Measurements from ENCODE around the gene ATP1A2. TPM values are rescaled to one million over a fixed set of nuclear protein-coding genes. Genes with fewer than 3 reads are reported as not detected.

The ATP1A2 gene
- total RNA-seq, result not detected

- CTCF ChIA-PET, result interaction anchor here (1.3 kb wide), 1 partner anchor 37 kb away, joined by 3 read pairs; no protein-coding TSS in a partner anchor
- ATAC-seq (no peak), DNase-seq (no peak)
- no peaks in the 10 kb centered on the region for H3K36me3 Mint-ChIP-seq (ENCODE audit: low read depth)
- H3K9me3 Mint-ChIP-seq, result no peaks in the 10 kb centered on the region
- intact Hi-C loops (cut with micrococcal nuclease), result no loop called here
- H3K27ac Mint-ChIP-seq, result no peak within 1 kb of the TSS
- POLR2A ChIA-PET, result interaction anchor here (0.7 kb wide), 1 partner anchor 13 kb away, joined by 3 read pairs; no protein-coding TSS in a partner anchor
- peaks cover 9% of the 10 kb centered on the region for H3K27me3 Mint-ChIP-seq
- TF ChIP-seq CTCF (IDR thresholded peaks at IDR 0.05), result no peak
- H3K4me1 Mint-ChIP-seq (ENCODE audit: low read depth), result no peaks in the 10 kb centered on the region
- H3K4me3 Mint-ChIP-seq, result no peak within 1 kb of the TSS
Measured at GRCh38 chr1:160115545-160116282, at the start of gene ATP1A2. Gene ATP1A2, plus strand, starts transcription at chr1:160115759. Its CDS starts 103 bp downstream, at chr1:160115862.

GRCh38 chr1:160066829-160067745 is 48.5 kb upstream of the ATP1A2 start:
- H3K4me1 Mint-ChIP-seq (ENCODE audit: low read depth), result peaks cover 16% of the 10 kb centered on the region
- TF ChIP-seq CTCF (IDR thresholded peaks at IDR 0.05), result no peak
- ATAC-seq, result no peak
- H3K9me3 Mint-ChIP-seq, result no peaks in the 10 kb centered on the region
- ChIA-PET POLR2A (interaction anchor here (0.8 kb wide), 1 partner anchor 47 kb away, joined by 3 read pairs; no protein-coding TSS in a partner anchor), CTCF (interaction anchor here (3.9 to 33.7 kb wide), 3 partner anchors 11 to 22 kb away, joined by 38 to 693 read pairs (median 82); partner anchors contain the start of gene KCNJ9)
- no peak overlapping the region for H3K4me3 Mint-ChIP-seq
- H3K27me3 Mint-ChIP-seq, result peaks cover 19% of the 10 kb centered on the region
- H3K36me3 Mint-ChIP-seq (ENCODE audit: low read depth), result no peaks in the 10 kb centered on the region
- H3K27ac Mint-ChIP-seq, result no peak overlapping the region
- DNase-seq, result no peak
- intact Hi-C loops (cut with micrococcal nuclease), result no loop called here

- H3K27me3 Mint-ChIP-seq, result peaks cover 24% of the 10 kb centered on the region
- ChIA-PET POLR2A (interaction anchor here (0.5 to 1.0 kb wide), 3 partner anchors 48 to 182 kb away, joined by 3 read pairs; no protein-coding TSS in a partner anchor), CTCF (interaction anchor here (1.7 to 33.7 kb wide), 4 partner anchors 10 to 115 kb away, joined by 3 to 693 read pairs (median 60); partner anchors contain the start of genes KCNJ9 and SLAMF9)
- TF ChIP-seq CTCF (IDR thresholded peaks at IDR 0.05), result no peak
- no peaks in the 10 kb centered on the region for H3K9me3 Mint-ChIP-seq
- intact Hi-C loops (cut with micrococcal nuclease), result no loop called here
- no peaks in the 10 kb centered on the region for H3K36me3 Mint-ChIP-seq (ENCODE audit: low read depth)
- ATAC-seq (no peak), DNase-seq (no peak)
- peaks cover 17% of the 10 kb centered on the region for H3K4me1 Mint-ChIP-seq (ENCODE audit: low read depth)
- H3K27ac Mint-ChIP-seq, result no peak overlapping the region
- no peak overlapping the region for H3K4me3 Mint-ChIP-seq
Measured at GRCh38 chr1:160068225-160068624, 47.3 kb upstream of the ATP1A2 start.

- Mint-ChIP-seq H3K36me3 (ENCODE audit: low read depth) (no peaks in the 10 kb centered on the region), H3K9me3 (no peaks in the 10 kb centered on the region), H3K4me3 (peak within 1 kb of the TSS; percentile 80), H3K4me1 (ENCODE audit: low read depth) (peaks cover 17% of the 10 kb centered on the region), H3K27me3 (peaks cover 26% of the 10 kb centered on the region), H3K27ac (no peak within 1 kb of the TSS)
- DNase-seq (no peak), ATAC-seq (no peak)
- intact Hi-C loops (cut with micrococcal nuclease), result no loop called here
- TF ChIP-seq CTCF (IDR thresholded peaks at IDR 0.05), result no peak
- ChIA-PET CTCF (interaction anchor here (1.0 to 33.7 kb wide), 7 partner anchors 8 to 222 kb away, joined by 3 to 693 read pairs (median 7); partner anchors contain the start of genes KCNJ9 and SLAMF9), POLR2A (interaction anchor here (0.8 kb wide), 1 partner anchor 23 kb away, joined by 3 read pairs; no protein-coding TSS in a partner anchor)
Measured at GRCh38 chr1:160069460-160070231, 45.9 kb upstream of the ATP1A2 start, which contains the start of gene KCNJ10. Gene KCNJ10, minus strand, starts transcription at chr1:160070160. Its CDS starts 27,628 bp downstream, at chr1:160042532.

All from activated CD8-positive, alpha-beta T cell treated with anti-CD3 and anti-CD28 coated beads for 36 hours (primary cell).